Measurements from ENCODE around the gene HTR1D. TPM values are rescaled to one million over a fixed set of nuclear protein-coding genes. Genes with fewer than 3 reads are reported as not detected.
"Not testable (repeated sequence)": the region's sequence is repeated elsewhere in the genome, so short reads cannot be mapped to it uniquely, and the experiment has no call there.

The HTR1D gene
- polyA plus RNA-seq, 2 of the 4 experiments (the other 2 are of a cell fraction) = 8.5 to 11.4 TPM

DNA sequence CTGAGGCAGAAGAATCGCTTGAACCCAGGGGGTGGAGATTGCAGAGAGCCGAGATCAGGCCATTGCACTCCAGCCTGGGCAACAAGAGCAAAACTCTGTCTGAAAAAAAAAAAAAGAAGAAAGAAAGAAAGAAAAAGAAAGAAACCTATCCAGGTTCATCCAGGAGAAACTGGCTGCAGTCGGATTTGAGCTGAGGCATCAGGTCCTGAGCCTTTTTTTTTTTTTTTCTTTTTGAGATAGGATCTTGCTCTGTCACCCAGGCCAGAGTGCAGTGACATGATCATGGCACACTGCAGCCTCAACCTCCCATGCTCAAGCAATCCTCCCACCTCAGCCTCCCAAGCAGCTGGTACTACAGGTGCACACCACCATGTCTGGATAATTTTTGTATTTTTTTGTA, 26.1 kb downstream of the HTR1D start:
- TF ChIP-seq ESRRA (IDR thresholded peaks at IDR 0.05; ENCODE audit: borderline replicate concordance, low read length) (no peak), EP300 (IDR thresholded peaks at IDR 0.05) (no peak), EHMT2 (IDR thresholded peaks at IDR 0.05; ENCODE audit: low read depth) (no peak), KDM1A (IDR thresholded peaks at IDR 0.05; ENCODE audit: low read depth) (no peak), CHD4 (IDR thresholded peaks at IDR 0.05; ENCODE audit: borderline replicate concordance) (no peak), CBX2 (IDR thresholded peaks at IDR 0.05; ENCODE audit: borderline replicate concordance, low read depth) (no peak), MAZ (IDR thresholded peaks at IDR 0.05; ENCODE audit: borderline replicate concordance, low read depth, low read length) (no peak), SMC3 (IDR thresholded peaks at IDR 0.05) (no peak), CHD2 (IDR thresholded peaks at IDR 0.05; ENCODE audit: low read length, partially characterized antibody) (no peak)
- TF ChIP-seq, protein P1, sequence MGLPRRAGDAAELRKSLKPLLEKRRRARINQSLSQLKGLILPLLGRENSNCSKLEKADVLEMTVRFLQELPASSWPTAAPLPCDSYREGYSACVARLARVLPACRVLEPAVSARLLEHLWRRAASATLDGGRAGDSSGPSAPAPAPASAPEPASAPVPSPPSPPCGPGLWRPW (IDR thresholded peaks at IDR 0.05) = no peak
- TF ChIP-seq, protein P2, sequence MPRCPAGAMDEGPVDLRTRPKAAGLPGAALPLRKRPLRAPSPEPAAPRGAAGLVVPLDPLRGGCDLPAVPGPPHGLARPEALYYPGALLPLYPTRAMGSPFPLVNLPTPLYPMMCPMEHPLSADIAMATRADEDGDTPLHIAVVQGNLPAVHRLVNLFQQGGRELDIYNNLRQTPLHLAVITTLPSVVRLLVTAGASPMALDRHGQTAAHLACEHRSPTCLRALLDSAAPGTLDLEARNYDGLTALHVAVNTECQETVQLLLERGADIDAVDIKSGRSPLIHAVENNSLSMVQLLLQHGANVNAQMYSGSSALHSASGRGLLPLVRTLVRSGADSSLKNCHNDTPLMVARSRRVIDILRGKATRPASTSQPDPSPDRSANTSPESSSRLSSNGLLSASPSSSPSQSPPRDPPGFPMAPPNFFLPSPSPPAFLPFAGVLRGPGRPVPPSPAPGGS (IDR thresholded peaks at IDR 0.05) = no peak
- TF ChIP-seq, protein P3, sequence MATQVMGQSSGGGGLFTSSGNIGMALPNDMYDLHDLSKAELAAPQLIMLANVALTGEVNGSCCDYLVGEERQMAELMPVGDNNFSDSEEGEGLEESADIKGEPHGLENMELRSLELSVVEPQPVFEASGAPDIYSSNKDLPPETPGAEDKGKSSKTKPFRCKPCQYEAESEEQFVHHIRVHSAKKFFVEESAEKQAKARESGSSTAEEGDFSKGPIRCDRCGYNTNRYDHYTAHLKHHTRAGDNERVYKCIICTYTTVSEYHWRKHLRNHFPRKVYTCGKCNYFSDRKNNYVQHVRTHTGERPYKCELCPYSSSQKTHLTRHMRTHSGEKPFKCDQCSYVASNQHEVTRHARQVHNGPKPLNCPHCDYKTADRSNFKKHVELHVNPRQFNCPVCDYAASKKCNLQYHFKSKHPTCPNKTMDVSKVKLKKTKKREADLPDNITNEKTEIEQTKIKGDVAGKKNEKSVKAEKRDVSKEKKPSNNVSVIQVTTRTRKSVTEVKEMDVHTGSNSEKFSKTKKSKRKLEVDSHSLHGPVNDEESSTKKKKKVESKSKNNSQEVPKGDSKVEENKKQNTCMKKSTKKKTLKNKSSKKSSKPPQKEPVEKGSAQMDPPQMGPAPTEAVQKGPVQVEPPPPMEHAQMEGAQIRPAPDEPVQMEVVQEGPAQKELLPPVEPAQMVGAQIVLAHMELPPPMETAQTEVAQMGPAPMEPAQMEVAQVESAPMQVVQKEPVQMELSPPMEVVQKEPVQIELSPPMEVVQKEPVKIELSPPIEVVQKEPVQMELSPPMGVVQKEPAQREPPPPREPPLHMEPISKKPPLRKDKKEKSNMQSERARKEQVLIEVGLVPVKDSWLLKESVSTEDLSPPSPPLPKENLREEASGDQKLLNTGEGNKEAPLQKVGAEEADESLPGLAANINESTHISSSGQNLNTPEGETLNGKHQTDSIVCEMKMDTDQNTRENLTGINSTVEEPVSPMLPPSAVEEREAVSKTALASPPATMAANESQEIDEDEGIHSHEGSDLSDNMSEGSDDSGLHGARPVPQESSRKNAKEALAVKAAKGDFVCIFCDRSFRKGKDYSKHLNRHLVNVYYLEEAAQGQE (IDR thresholded peaks at IDR 0.05) = no peak
- CTCF ChIA-PET = interaction anchor here (0.6 to 2.6 kb wide), 4 partner anchors 15 to 227 kb away, joined by 3 to 17 read pairs (median 3); partner anchors contain the start of gene HTR1D
- WGBS (ENCODE audit: missing lambda C conversion rate) = 91% methylated on average over 3 of the region's 3 CpGs
- DNase-seq (ENCODE audit: low read depth in 1 of 2, low spot score in 1 of 2) (no peak), ATAC-seq (no peak), FAIRE-seq (no peak)
- POLR2A ChIA-PET = no interaction called here
- Histone ChIP-seq H3K9me3 (no peaks in the 10 kb centered on the region), H3K4me1 (peaks cover 64% of the 10 kb centered on the region), H3K27ac (peak overlapping the region; percentile 97 to 98), H3K4me2 (no peak overlapping the region), H3K4me3 (no peak overlapping the region)

DNA sequence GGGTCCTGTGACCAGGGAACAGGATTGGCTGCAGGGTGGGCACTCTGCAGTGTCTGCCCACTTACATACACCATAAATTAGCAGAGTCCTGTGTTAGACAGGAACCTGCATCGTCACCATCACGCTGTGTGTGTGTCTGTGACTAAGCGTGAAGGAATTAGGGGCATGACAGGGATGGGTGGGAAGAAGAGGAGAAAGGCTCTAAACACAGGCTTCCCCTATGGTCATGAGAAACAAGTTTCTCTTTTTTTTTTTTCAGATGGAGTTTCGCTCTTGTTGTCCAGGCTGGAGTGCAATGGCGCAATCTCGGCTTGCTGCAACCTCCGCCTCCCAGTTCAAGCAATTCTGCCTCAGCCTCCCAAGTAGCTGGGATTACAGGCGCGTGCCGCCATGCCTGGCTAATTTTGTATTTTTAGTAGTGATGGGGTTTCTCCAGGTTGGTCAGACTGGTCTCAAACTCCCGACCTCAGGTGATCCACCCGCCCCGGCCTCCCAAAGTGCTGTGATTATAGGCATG, 28.3 kb downstream of the HTR1D start:
- H3K4me2 ChIP-seq = peak overlapping the region; percentile 67
- TF ChIP-seq HOXB5 (CRISPR knock-in tag; IDR thresholded peaks at IDR 0.05) = peak; percentile 78; the same call in 1 of the 2 replicates
- TF ChIP-seq, protein P4, sequence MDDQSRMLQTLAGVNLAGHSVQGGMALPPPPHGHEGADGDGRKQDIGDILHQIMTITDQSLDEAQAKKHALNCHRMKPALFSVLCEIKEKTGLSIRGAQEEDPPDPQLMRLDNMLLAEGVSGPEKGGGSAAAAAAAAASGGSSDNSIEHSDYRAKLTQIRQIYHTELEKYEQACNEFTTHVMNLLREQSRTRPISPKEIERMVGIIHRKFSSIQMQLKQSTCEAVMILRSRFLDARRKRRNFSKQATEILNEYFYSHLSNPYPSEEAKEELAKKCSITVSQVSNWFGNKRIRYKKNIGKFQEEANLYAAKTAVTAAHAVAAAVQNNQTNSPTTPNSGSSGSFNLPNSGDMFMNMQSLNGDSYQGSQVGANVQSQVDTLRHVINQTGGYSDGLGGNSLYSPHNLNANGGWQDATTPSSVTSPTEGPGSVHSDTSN (IDR thresholded peaks at IDR 0.05) = peak; percentile 50; the same call in 1 of the 2 replicates
- peak; percentile 21 to 56; a peak in 3 of 5 replicates for TF ChIP-seq EP300 (IDR thresholded peaks at IDR 0.05)
- TF ChIP-seq HOXB13 (CRISPR knock-in tag; IDR thresholded peaks at IDR 0.05; ENCODE audit: low read depth) = peak; percentile 74; the same call in 1 of the 2 replicates
- TF ChIP-seq, protein P5, sequence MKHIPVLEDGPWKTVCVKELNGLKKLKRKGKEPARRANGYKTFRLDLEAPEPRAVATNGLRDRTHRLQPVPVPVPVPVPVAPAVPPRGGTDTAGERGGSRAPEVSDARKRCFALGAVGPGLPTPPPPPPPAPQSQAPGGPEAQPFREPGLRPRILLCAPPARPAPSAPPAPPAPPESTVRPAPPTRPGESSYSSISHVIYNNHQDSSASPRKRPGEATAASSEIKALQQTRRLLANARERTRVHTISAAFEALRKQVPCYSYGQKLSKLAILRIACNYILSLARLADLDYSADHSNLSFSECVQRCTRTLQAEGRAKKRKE (CRISPR knock-in tag; IDR thresholded peaks at IDR 0.05; ENCODE audit: low read depth) = peak; percentile 87
- 0 out of 2 replicates have a peak, but pooled peaks have one; percentile 47 for TF ChIP-seq FOXS1 (CRISPR knock-in tag; IDR thresholded peaks at IDR 0.05)
- TF ChIP-seq FOSL2 (IDR thresholded peaks at IDR 0.05) = peak; percentile 69
- peak; percentile 89 for TF ChIP-seq FOSL2 (CRISPR knock-in tag; IDR thresholded peaks at IDR 0.05)
- peak; percentile 54; the same call in 1 of the 2 replicates for TF ChIP-seq TP53 (CRISPR knock-in tag; IDR thresholded peaks at IDR 0.05)
- peak; percentile 86 to 92 for TF ChIP-seq CEBPB (IDR thresholded peaks at IDR 0.05)
- TF ChIP-seq JUN (IDR thresholded peaks at IDR 0.05) = peak; percentile 42 to 66; a peak in 3 of 5 replicates
- TF ChIP-seq, protein P6, sequence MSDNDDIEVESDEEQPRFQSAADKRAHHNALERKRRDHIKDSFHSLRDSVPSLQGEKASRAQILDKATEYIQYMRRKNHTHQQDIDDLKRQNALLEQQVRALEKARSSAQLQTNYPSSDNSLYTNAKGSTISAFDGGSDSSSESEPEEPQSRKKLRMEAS (IDR thresholded peaks at IDR 0.05) = peak; percentile 82
- TF ChIP-seq, protein P1 (IDR thresholded peaks at IDR 0.05) = peak; percentile 80
- peak; percentile 94 for TF ChIP-seq HEYL (CRISPR knock-in tag; IDR thresholded peaks at IDR 0.05)
- TF ChIP-seq EHF (CRISPR knock-in tag; IDR thresholded peaks at IDR 0.05) = peak; percentile 33
- TF ChIP-seq ZSCAN20 (CRISPR knock-in tag; IDR thresholded peaks at IDR 0.05) = peak; percentile 95
- 0 out of 2 replicates have a peak, but pooled peaks have one; percentile 62 for TF ChIP-seq ZNF302 (CRISPR knock-in tag; IDR thresholded peaks at IDR 0.05)
- TF ChIP-seq NFE2L2 (conservative IDR thresholded peaks at IDR 0.05; ENCODE audit: low read length) = peak; percentile 71
- peak; percentile 80 for TF ChIP-seq MAFK (IDR thresholded peaks at IDR 0.05; ENCODE audit: partially characterized antibody)
- peak; percentile 53; the same call in 1 of the 2 replicates for TF ChIP-seq GATA3 (IDR thresholded peaks at IDR 0.05; ENCODE audit: borderline replicate concordance)
- POLR2A ChIA-PET = interaction anchor here (1.0 to 1.2 kb wide), 2 partner anchors 11 to 28 kb away, joined by 3 read pairs; no protein-coding TSS in a partner anchor
- CTCF ChIA-PET = interaction anchor here (0.8 to 2.6 kb wide), 4 partner anchors 9 to 89 kb away, joined by 3 to 17 read pairs (median 7); partner anchors contain the start of gene HTR1D
- peak; percentile 91 to 97 for ATAC-seq
- peak in 1 of 2 experiments; percentile 98 for DNase-seq (ENCODE audit: low read depth in 1 of 2, low spot score in 1 of 2)
- H3K4me1 ChIP-seq = peaks cover 41% of the 10 kb centered on the region
- not testable (repeated sequence) for H3K9me3 ChIP-seq, FAIRE-seq
- H3K27ac ChIP-seq = peak overlapping the region; percentile 96 to 98
- 25% methylated on average over 13 of the region's 13 CpGs for WGBS (ENCODE audit: missing lambda C conversion rate)
- H3K4me3 ChIP-seq = 0 out of 3 replicates have a peak overlapping the region, but pooled peaks have one; percentile 6
